ENCODE measurements around the gene CYYR1.

Gene CYYR1

GRCh38 chr21:26560612-26561011 lies 12.5 kb downstream of the CYYR1 start:
- no peak for TF ChIP-seq CTCF (IDR thresholded peaks at IDR 0.05; ENCODE audit: low read depth, low read length)
- H3K36me3 ChIP-seq = no peaks in the 10 kb centered on the region
- H3K4me3 ChIP-seq (ENCODE audit: low read depth, low read length) = no peak overlapping the region
- no peaks in the 10 kb centered on the region for H3K9me3 ChIP-seq (ENCODE audit: severe bottlenecking)
- DNase-seq = no peak
- no peak overlapping the region for H3K27ac ChIP-seq
- no peaks in the 10 kb centered on the region for H3K27me3 ChIP-seq (ENCODE audit: insufficient read depth, low read depth, severe bottlenecking)

DNA sequence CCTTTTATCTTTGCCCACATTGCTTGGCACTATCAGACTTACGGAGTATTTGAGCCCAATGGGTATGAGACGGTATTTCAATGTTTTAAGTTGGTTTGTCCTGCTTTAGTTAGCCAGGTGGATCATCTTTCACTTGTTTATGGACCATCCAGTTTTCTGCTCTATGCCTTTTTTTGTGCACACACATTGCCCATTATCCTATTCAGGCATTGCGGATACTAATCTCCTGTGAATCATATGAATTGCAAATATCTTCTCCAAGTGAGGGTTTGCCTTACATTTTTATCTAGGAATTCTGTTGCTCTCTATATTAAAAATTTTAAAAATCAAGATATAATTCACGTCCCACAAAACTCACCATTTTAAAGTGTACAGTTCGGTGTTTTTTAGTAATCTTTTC lies 14.0 kb downstream of the CYYR1 start:
- Histone ChIP-seq H3K4me3 (ENCODE audit: low read depth, low read length) (no peak overlapping the region), H3K9me3 (ENCODE audit: severe bottlenecking) (no peaks in the 10 kb centered on the region), H3K27me3 (ENCODE audit: insufficient read depth, low read depth, severe bottlenecking) (no peaks in the 10 kb centered on the region), H3K36me3 (no peaks in the 10 kb centered on the region), H3K27ac (no peak overlapping the region)
- no peak for TF ChIP-seq CTCF (IDR thresholded peaks at IDR 0.05; ENCODE audit: low read depth, low read length)
- DNase-seq = no peak

DNA sequence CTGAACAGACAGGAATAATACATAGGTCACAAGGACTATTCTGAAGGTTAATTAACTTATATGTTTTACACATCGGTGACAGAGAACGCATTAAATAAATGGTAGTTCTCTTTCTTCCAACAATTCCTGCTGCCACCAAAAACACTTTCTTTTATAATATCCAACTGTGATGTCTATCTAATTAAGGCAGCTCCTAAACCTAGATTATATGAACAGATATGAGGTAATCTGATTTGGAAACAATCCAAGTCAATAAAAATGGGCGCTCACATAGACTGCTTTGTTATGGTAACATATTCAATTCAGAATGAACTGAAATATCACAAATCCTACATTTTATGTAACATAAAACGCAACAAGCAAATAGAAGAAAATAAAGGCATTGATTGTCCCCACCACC lies 16.0 kb downstream of the CYYR1 start:
- no peak for DNase-seq

GRCh38 chr21:26555540-26556146 lies 17.4 kb downstream of the CYYR1 start:
- Histone ChIP-seq H3K4me3 (ENCODE audit: low read depth, low read length) (no peak overlapping the region), H3K9me3 (ENCODE audit: severe bottlenecking) (no peaks in the 10 kb centered on the region), H3K27ac (no peak overlapping the region), H3K36me3 (no peaks in the 10 kb centered on the region), H3K27me3 (ENCODE audit: insufficient read depth, low read depth, severe bottlenecking) (no peaks in the 10 kb centered on the region)
- DNase-seq = no peak
- TF ChIP-seq CTCF (IDR thresholded peaks at IDR 0.05; ENCODE audit: low read depth, low read length) = no peak

More for the DNA sequence above, 16.0 kb downstream of the CYYR1 start:
- Histone ChIP-seq H3K9me3 (ENCODE audit: severe bottlenecking) (no peaks in the 10 kb centered on the region), H3K4me3 (ENCODE audit: low read depth, low read length) (no peak overlapping the region), H3K27me3 (ENCODE audit: insufficient read depth, low read depth, severe bottlenecking) (no peaks in the 10 kb centered on the region), H3K36me3 (no peaks in the 10 kb centered on the region), H3K27ac (no peak overlapping the region)
- no peak for TF ChIP-seq CTCF (IDR thresholded peaks at IDR 0.05; ENCODE audit: low read depth, low read length)

GRCh38 chr21:26554365-26554764 lies 18.7 kb downstream of the CYYR1 start:
- Histone ChIP-seq H3K27me3 (ENCODE audit: insufficient read depth, low read depth, severe bottlenecking) (no peaks in the 10 kb centered on the region), H3K36me3 (no peaks in the 10 kb centered on the region), H3K9me3 (ENCODE audit: severe bottlenecking) (no peaks in the 10 kb centered on the region), H3K27ac (no peak overlapping the region), H3K4me3 (ENCODE audit: low read depth, low read length) (no peak overlapping the region)
- peak; percentile 23 for DNase-seq
- TF ChIP-seq CTCF (IDR thresholded peaks at IDR 0.05; ENCODE audit: low read depth, low read length) = no peak

GRCh38 chr21:26553898-26554297 lies 19.2 kb downstream of the CYYR1 start:
- H3K27me3 ChIP-seq (ENCODE audit: insufficient read depth, low read depth, severe bottlenecking) = no peaks in the 10 kb centered on the region
- DNase-seq = no peak
- no peak overlapping the region for H3K4me3 ChIP-seq (ENCODE audit: low read depth, low read length)

More at GRCh38 chr21:26553898-26554297, 19.2 kb downstream of the CYYR1 start:
- Histone ChIP-seq H3K36me3 (no peaks in the 10 kb centered on the region), H3K27ac (no peak overlapping the region), H3K9me3 (ENCODE audit: severe bottlenecking) (no peaks in the 10 kb centered on the region)
- no peak for TF ChIP-seq CTCF (IDR thresholded peaks at IDR 0.05; ENCODE audit: low read depth, low read length)
